ENCODE measurements around the gene FCSK. TPM values are rescaled to one million over a fixed set of nuclear protein-coding genes. Genes with fewer than 3 reads are reported as not detected.

FCSK gene
- total RNA-seq, 4 donors from 2014 or later = 20.3 to 40.2 (median 24.5) TPM

GRCh38 chr16:70511833-70512232 lies 57.4 kb downstream of the FCSK start:
- H3K27ac ChIP-seq = no peak overlapping the region
- no peak overlapping the region for H3K4me3 ChIP-seq (replicated peaks in 1 of 3)
- peaks cover 78 to 98% of the 10 kb centered on the region in 2 donors for H3K36me3 ChIP-seq
- TF ChIP-seq POLR2A (IDR thresholded peaks at IDR 0.05) = no peak
- TF ChIP-seq CTCF (IDR thresholded peaks at IDR 0.05) = no peak
- no peak for DNase-seq
- WGBS, 2 donors = 100% methylated on average over 1 of the region's 1 CpG
- intact Hi-C loops (cut with DNase I) = no loop called here
- H3K9me3 ChIP-seq = no peaks in the 10 kb centered on the region
- H3K27me3 ChIP-seq = no peaks in the 10 kb centered on the region
- H3K4me1 ChIP-seq = no peaks in the 10 kb centered on the region

- H3K27me3 ChIP-seq = no peaks in the 10 kb centered on the region
- peaks cover 84 to 99% of the 10 kb centered on the region in 2 donors for H3K36me3 ChIP-seq
- DNase-seq = no peak
- H3K4me3 ChIP-seq (replicated peaks in 1 of 3) = no peak overlapping the region
- H3K4me1 ChIP-seq = no peaks in the 10 kb centered on the region
- no peak overlapping the region for H3K27ac ChIP-seq
- 96 to 97% methylated on average over 5 of the region's 5 CpGs for WGBS, 2 donors
- TF ChIP-seq CTCF (IDR thresholded peaks at IDR 0.05) (no peak), POLR2A (IDR thresholded peaks at IDR 0.05) (no peak)
- no peaks in the 10 kb centered on the region for H3K9me3 ChIP-seq
- intact Hi-C loops (cut with DNase I) = no loop called here
These were observed 58.1 kb downstream of the FCSK start for GRCh38 chr16:70512456-70512855.

- intact Hi-C loops (cut with DNase I) = loop anchor here (10.0 kb wide), 1 partner anchor 254 kb away; no protein-coding TSS in a partner anchor
- WGBS, 2 donors = 75 to 84% methylated on average over 8 of the region's 8 CpGs
These were observed 66.4 kb downstream of the FCSK start for GRCh38 chr16:70520612-70521297.

GRCh38 chr16:70522216-70523075 lies 68.1 kb downstream of the FCSK start:
- Histone ChIP-seq H3K36me3 (peaks cover 9 to 12% of the 10 kb centered on the region in 2 donors), H3K9me3 (no peaks in the 10 kb centered on the region), H3K4me1 (peaks cover 13 to 30% of the 10 kb centered on the region in 2 donors), H3K27ac (peak overlapping the region in 1 of 3 donors; percentile 89), H3K27me3 (no peaks in the 10 kb centered on the region), H3K4me3 (replicated peaks in 1 of 3) (peak overlapping the region; percentile 59 to 96 (median 94))
- DNase-seq = no peak
- 49 to 53% methylated on average over 18 of the region's 18 CpGs for WGBS, 2 donors
- intact Hi-C loops (cut with DNase I) = loop anchor here (10.0 kb wide), 1 partner anchor 252 kb away; no protein-coding TSS in a partner anchor
- no peak for TF ChIP-seq CTCF (IDR thresholded peaks at IDR 0.05)
- no peak for TF ChIP-seq POLR2A (IDR thresholded peaks at IDR 0.05)

More at GRCh38 chr16:70520612-70521297, 66.4 kb downstream of the FCSK start:
- H3K9me3 ChIP-seq = no peaks in the 10 kb centered on the region
- no peak overlapping the region for H3K27ac ChIP-seq
- TF ChIP-seq POLR2A (IDR thresholded peaks at IDR 0.05) (no peak), CTCF (IDR thresholded peaks at IDR 0.05) (no peak)
- DNase-seq = no peak
- H3K4me1 ChIP-seq = peaks cover 10 to 21% of the 10 kb centered on the region in 2 donors
- no peaks in the 10 kb centered on the region for H3K27me3 ChIP-seq
- H3K4me3 ChIP-seq (replicated peaks in 1 of 3) = no peak overlapping the region
- H3K36me3 ChIP-seq = peaks cover 17 to 18% of the 10 kb centered on the region in 2 donors
